Osteocyte (in vitro differentiated cells): ENCODE measurements around the gene VTI1B. TPM values are rescaled to one million over a fixed set of nuclear protein-coding genes. Genes with fewer than 3 reads are reported as not detected.

Source experiments
- DNase-seq: peaks from one replicate; pipeline ENCODE4 v3.0.0; 2021; ENCODE audit warnings: mixed read lengths; ENCODE audit not compliant: unreplicated experiment; ENCODE audit errors: extremely low spot score
- H3K27ac Mint-ChIP-seq: one replicate; pipeline ENCODE4 v1.8.0; 2021; ENCODE audit warnings: mild to moderate bottlenecking, mixed read lengths; ENCODE audit not compliant: unreplicated experiment
- H3K27me3 Mint-ChIP-seq: one replicate; pipeline ENCODE4 v1.8.0; 2021; ENCODE audit warnings: mixed read lengths; ENCODE audit not compliant: unreplicated experiment
- H3K36me3 Mint-ChIP-seq: one replicate; pipeline ENCODE4 v1.8.0; 2021; ENCODE audit warnings: mixed read lengths; ENCODE audit not compliant: unreplicated experiment
- H3K4me1 Mint-ChIP-seq: one replicate; pipeline ENCODE4 v1.8.0; 2021; ENCODE audit warnings: mixed read lengths; ENCODE audit not compliant: unreplicated experiment
- H3K4me3 Mint-ChIP-seq: one replicate; pipeline ENCODE4 v1.8.0; 2021; ENCODE audit warnings: mild to moderate bottlenecking, moderate library complexity, mixed read lengths; ENCODE audit not compliant: unreplicated experiment
- H3K9me3 Mint-ChIP-seq: one replicate; pipeline ENCODE4 v1.8.0; 2021; ENCODE audit warnings: mixed read lengths; ENCODE audit not compliant: unreplicated experiment
- CTCF ChIP-seq: fragments of 200-600 bp; sonication (generic); IDR thresholded peaks from 2 replicates; pipeline ENCODE4 v1.5.0; 2021; ENCODE audit warnings: antibody characterized with exemption, mild to moderate bottlenecking, moderate library complexity
- total RNA-seq: library from RNA; stranded (reverse); gene quantifications from 2 replicates; pipeline ENCODE4 v1.2.1, GENCODE V29; 2021

VTI1B gene
- total RNA-seq, 1 donor from 2014 or later = 89.3 TPM

- peaks cover 2% of the 10 kb centered on the region for H3K36me3 Mint-ChIP-seq
- H3K27ac Mint-ChIP-seq = no peak overlapping the region
- H3K4me3 Mint-ChIP-seq = no peak overlapping the region
- DNase-seq = no peak
- peaks cover 15% of the 10 kb centered on the region for H3K4me1 Mint-ChIP-seq
- H3K9me3 Mint-ChIP-seq = no peaks in the 10 kb centered on the region
- H3K27me3 Mint-ChIP-seq = no peaks in the 10 kb centered on the region
- TF ChIP-seq CTCF = no peak
Measured at GRCh38 chr14:67668559-67668958, 5.9 kb downstream of the VTI1B start.

GRCh38 chr14:67666750-67667449 lies 7.5 kb downstream of the VTI1B start:
- no peak overlapping the region for H3K4me3 Mint-ChIP-seq
- DNase-seq = peak; percentile 49
- H3K4me1 Mint-ChIP-seq = peaks cover 8% of the 10 kb centered on the region
- peaks cover 5% of the 10 kb centered on the region for H3K36me3 Mint-ChIP-seq
- no peaks in the 10 kb centered on the region for H3K9me3 Mint-ChIP-seq
- no peaks in the 10 kb centered on the region for H3K27me3 Mint-ChIP-seq
- peak; percentile 73 for TF ChIP-seq CTCF
- peak overlapping the region; percentile 81 for H3K27ac Mint-ChIP-seq

GRCh38 chr14:67665868-67666267 lies 8.6 kb downstream of the VTI1B start:
- peak; percentile 2 for DNase-seq
- no peak overlapping the region for H3K4me3 Mint-ChIP-seq
- H3K4me1 Mint-ChIP-seq = peaks cover 8% of the 10 kb centered on the region
- no peaks in the 10 kb centered on the region for H3K27me3 Mint-ChIP-seq
- TF ChIP-seq CTCF = no peak
- H3K27ac Mint-ChIP-seq = peak overlapping the region; percentile 79
- H3K9me3 Mint-ChIP-seq = no peaks in the 10 kb centered on the region
- H3K36me3 Mint-ChIP-seq = peaks cover 5% of the 10 kb centered on the region

GRCh38 chr14:67663633-67664032 lies 10.8 kb downstream of the VTI1B start:
- H3K27ac Mint-ChIP-seq = no peak overlapping the region
- TF ChIP-seq CTCF = no peak
- H3K27me3 Mint-ChIP-seq = no peaks in the 10 kb centered on the region
- no peak for DNase-seq
- peaks cover 9% of the 10 kb centered on the region for H3K36me3 Mint-ChIP-seq
- H3K4me1 Mint-ChIP-seq = peaks cover 8% of the 10 kb centered on the region
- H3K9me3 Mint-ChIP-seq = no peaks in the 10 kb centered on the region
- no peak overlapping the region for H3K4me3 Mint-ChIP-seq

- peaks cover 39% of the 10 kb centered on the region for H3K36me3 Mint-ChIP-seq
- H3K4me1 Mint-ChIP-seq = peaks cover 8% of the 10 kb centered on the region
- no peaks in the 10 kb centered on the region for H3K9me3 Mint-ChIP-seq
- H3K4me3 Mint-ChIP-seq = no peak overlapping the region
- no peaks in the 10 kb centered on the region for H3K27me3 Mint-ChIP-seq
- no peak for TF ChIP-seq CTCF
- H3K27ac Mint-ChIP-seq = peak overlapping the region; percentile 83
- DNase-seq = no peak
Measured at GRCh38 chr14:67653651-67654280, 20.7 kb downstream of the VTI1B start.
